Immature natural killer cell (primary cell): ENCODE results near the gene PCDHA3. TPM values are rescaled to one million over a fixed set of nuclear protein-coding genes. Genes with fewer than 3 reads are reported as not detected.

Experiments
- polyA plus RNA-seq, 3 donors: library from polyadenylated mRNA; unstranded; fragments of 300-500 nt; fragmentation: Illumina TruSeq; gene quantifications; one replicate each; pipeline ENCODE4 v1.2.3, GENCODE V29; 2021

PCDHA3 gene
- polyA plus RNA-seq, 3 donors from 2014 or later, result not detected

Other genes starting within 250 kb of the PCDHA3 start
- 10 to 100 TPM; 44.5 to 77.4 (median 55.7) TPM for gene SRA1, start 243.6 kb upstream of the PCDHA3 start, polyA plus RNA-seq
- 1 to 10 TPM in 2 of 3 donors, under 1 TPM in 1; 0.94 to 3.5 (median 3.0) TPM for gene APBB3, start 236.5 kb upstream of the PCDHA3 start, polyA plus RNA-seq
- 100 to 1,000 TPM in 2 of 3 donors, 10 to 100 TPM in 1; 73.3 to 134 (median 131) TPM for gene SLC35A4, start 236.2 kb upstream of the PCDHA3 start, polyA plus RNA-seq
- 1 to 10 TPM; 3.6 to 5.7 (median 5.3) TPM for gene CD14, start 167.9 kb upstream of the PCDHA3 start, polyA plus RNA-seq
- gene TMCO6, start 161.6 kb upstream of the PCDHA3 start, polyA plus RNA-seq, result 10 to 100 TPM in 1 of 3 donors, 1 to 10 TPM in 2; 7.6 to 11.0 (median 8.3) TPM
- 100 to 1,000 TPM; 135 to 252 (median 163) TPM for gene NDUFA2, start 153.4 kb upstream of the PCDHA3 start, polyA plus RNA-seq
- gene IK, start 153.2 kb upstream of the PCDHA3 start, polyA plus RNA-seq, result 100 to 1,000 TPM; 117 to 178 (median 120) TPM
- gene WDR55, start 136.2 kb upstream of the PCDHA3 start, polyA plus RNA-seq, result 10 to 100 TPM; 11.0 to 20.2 (median 13.6) TPM
- gene DND1, start 127.5 kb upstream of the PCDHA3 start, polyA plus RNA-seq, result not detected
- gene HARS1, start 109.7 kb upstream of the PCDHA3 start, polyA plus RNA-seq, result 10 to 100 TPM; 52.0 to 90.7 (median 79.5) TPM
- gene HARS2, start 109.6 kb upstream of the PCDHA3 start, polyA plus RNA-seq, result 10 to 100 TPM; 13.2 to 37.7 (median 27.0) TPM
- gene ZMAT2, start 100.6 kb upstream of the PCDHA3 start, polyA plus RNA-seq, result 10 to 100 TPM; 76.7 to 83.7 (median 78.3) TPM
- not detected for gene PCDHA1, start 14.9 kb upstream of the PCDHA3 start, polyA plus RNA-seq
- not detected for gene PCDHA2, start 6.2 kb upstream of the PCDHA3 start, polyA plus RNA-seq
- not detected for gene PCDHA4, start 6.0 kb downstream of the PCDHA3 start, polyA plus RNA-seq
- gene PCDHA5, start 20.6 kb downstream of the PCDHA3 start, polyA plus RNA-seq, result not detected
- gene PCDHA6, start 26.9 kb downstream of the PCDHA3 start, polyA plus RNA-seq, result not detected
- not detected for gene PCDHA7, start 33.2 kb downstream of the PCDHA3 start, polyA plus RNA-seq
- not detected for gene PCDHA8, start 40.1 kb downstream of the PCDHA3 start, polyA plus RNA-seq
- gene PCDHA9, start 47.3 kb downstream of the PCDHA3 start, polyA plus RNA-seq, result not detected
- not detected for gene PCDHA10, start 54.8 kb downstream of the PCDHA3 start, polyA plus RNA-seq
- gene PCDHA11, start 67.9 kb downstream of the PCDHA3 start, polyA plus RNA-seq, result not detected
- not detected for gene PCDHA12, start 74.3 kb downstream of the PCDHA3 start, polyA plus RNA-seq
- gene PCDHA13, start 81.1 kb downstream of the PCDHA3 start, polyA plus RNA-seq, result not detected
- gene PCDHAC1, start 125.2 kb downstream of the PCDHA3 start, polyA plus RNA-seq, result not detected
- gene PCDHAC2, start 165.4 kb downstream of the PCDHA3 start, polyA plus RNA-seq, result not detected